CD4-positive, CD25-positive, alpha-beta regulatory T cell (primary cell): ENCODE measurements around the gene CAMK2D. TPM values are rescaled to one million over a fixed set of nuclear protein-coding genes. Genes with fewer than 3 reads are reported as not detected.

Experiments
- ATAC-seq, 2 donors: fragments of 150-1000 bp; cut with Tn5 transposase; one replicate each; pipeline ENCODE4 v1.10.0; 2021; ENCODE audit warnings: low read depth in 2 of 2, moderate number of reproducible peaks in 2 of 2, moderate library complexity in 1 of 2
- DNase-seq, 3 donors: peaks; one replicate each; pipeline versions ENCODE4 v3.0.0 to v3.0.0-alpha.2; 2012 to 2022; ENCODE audit warnings: mixed read lengths in 1 of 3
- H3K27ac ChIP-seq: one replicate; pipeline ENCODE4 v1.7.0; 2013; ENCODE audit warnings: mild to moderate bottlenecking, low read length; ENCODE audit not compliant: insufficient read depth, poor library complexity, severe bottlenecking
- H3K27me3 ChIP-seq: one replicate; pipeline ENCODE4 v1.7.0; 2013; ENCODE audit warnings: low read length; ENCODE audit not compliant: control insufficient read depth, insufficient read depth
- H3K36me3 ChIP-seq: one replicate; pipeline ENCODE4 v1.7.0; 2013; ENCODE audit warnings: mild to moderate bottlenecking, low read length, moderate library complexity; ENCODE audit not compliant: control insufficient read depth, insufficient read depth
- H3K4me1 ChIP-seq: 2 replicates; pipeline ENCODE4 v1.7.0; 2013; ENCODE audit warnings: mild to moderate bottlenecking, low read length; ENCODE audit not compliant: insufficient read depth, control insufficient read depth, poor library complexity, severe bottlenecking
- H3K4me3 ChIP-seq: one replicate; pipeline ENCODE4 v1.7.0; 2013; ENCODE audit warnings: low read depth, mild to moderate bottlenecking, low read length, moderate library complexity
- H3K9me3 ChIP-seq, 2 experiments: 1 replicate in 1 of 2; 2 replicates in 1 of 2; pipeline ENCODE4 v1.7.0; 2013; ENCODE audit warnings: low read length in 2 of 2, mild to moderate bottlenecking in 1 of 2, moderate library complexity in 1 of 2; ENCODE audit not compliant: control insufficient read depth in 2 of 2
- H3K27ac Mint-ChIP-seq, 3 donors: one replicate each; pipeline ENCODE4 v1.8.0; 2020 to 2022; ENCODE audit warnings: mild to moderate bottlenecking in 3 of 3, mixed read lengths in 3 of 3, moderate library complexity in 2 of 3
- H3K27me3 Mint-ChIP-seq: one replicate; pipeline ENCODE4 v1.8.0; 2022; ENCODE audit warnings: mild to moderate bottlenecking, mixed read lengths
- H3K36me3 Mint-ChIP-seq: one replicate; pipeline ENCODE4 v1.8.0; 2020; ENCODE audit warnings: mixed read lengths
- H3K4me1 Mint-ChIP-seq, 4 donors: one replicate each; pipeline ENCODE4 v1.8.0; 2020 to 2022; ENCODE audit warnings: mixed read lengths in 4 of 4, mild to moderate bottlenecking in 1 of 4
- H3K4me3 Mint-ChIP-seq, 4 donors: one replicate each; pipeline ENCODE4 v1.8.0; 2020 to 2022; ENCODE audit warnings: mild to moderate bottlenecking in 4 of 4, mixed read lengths in 4 of 4, moderate library complexity in 3 of 4
- H3K9me3 Mint-ChIP-seq, 7 donors: one replicate each; pipeline ENCODE4 v1.8.0; 2020 to 2022; ENCODE audit warnings: mixed read lengths in 7 of 7, mild to moderate bottlenecking in 3 of 7, moderate library complexity in 2 of 7
- polyA plus RNA-seq, 4 donors: library from polyadenylated mRNA; unstranded; fragments of 300-500 nt; fragmentation: Illumina TruSeq; gene quantifications; one replicate each; pipeline ENCODE4 v1.2.3, GENCODE V29; 2021
- total RNA-seq: library from RNA; stranded (reverse); gene quantifications from one replicate; pipeline ENCODE4 v1.2.3, GENCODE V29; 2022

CAMK2D gene
- total and polyA plus RNA-seq, 5 donors from 2014 or later, result 24.5 to 42.7 (median 26.2) TPM

DNA sequence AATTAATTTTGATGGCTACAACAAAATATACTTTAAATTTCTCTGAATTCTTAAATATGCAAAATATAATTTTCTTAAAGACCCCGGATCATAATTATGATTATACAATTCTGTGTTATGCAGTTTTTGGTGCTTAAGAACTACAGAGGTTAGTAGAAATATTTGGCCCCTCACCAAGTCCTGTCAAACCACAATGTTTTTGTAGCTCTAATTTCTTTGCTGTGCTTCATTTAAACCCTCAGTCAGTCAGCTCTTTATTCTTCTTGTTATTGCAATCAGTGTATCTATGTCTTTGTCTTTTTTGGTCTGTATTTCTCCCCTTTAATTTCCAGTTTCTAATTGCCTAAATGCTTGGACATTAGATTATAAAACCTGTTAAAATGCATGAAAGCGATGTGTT is 186.1 kb downstream of the CAMK2D start:
- Histone ChIP-seq H3K27ac (no peak overlapping the region), H3K4me1 (peaks cover 22% of the 10 kb centered on the region), H3K9me3 (no peaks in the 10 kb centered on the region), H3K27me3 (no peaks in the 10 kb centered on the region), H3K36me3 (no peaks in the 10 kb centered on the region), H3K4me3 (no peak overlapping the region)
- no peaks in the 10 kb centered on the region for H3K27me3 Mint-ChIP-seq
- DNase-seq (no peak), ATAC-seq (no peak)
- peak overlapping the region in 3 of 4 donors; percentile 15 to 71 (median 16) for H3K4me3 Mint-ChIP-seq
- H3K27ac Mint-ChIP-seq, result peak overlapping the region in 2 of 3 donors; percentile 3 to 63
- peaks cover 0 to 7% (median 6%) of the 10 kb centered on the region in 7 donors for H3K9me3 Mint-ChIP-seq
- peaks cover 22% of the 10 kb centered on the region for H3K36me3 Mint-ChIP-seq
- peaks cover 54 to 85% (median 67%) of the 10 kb centered on the region in 4 donors for H3K4me1 Mint-ChIP-seq

DNA sequence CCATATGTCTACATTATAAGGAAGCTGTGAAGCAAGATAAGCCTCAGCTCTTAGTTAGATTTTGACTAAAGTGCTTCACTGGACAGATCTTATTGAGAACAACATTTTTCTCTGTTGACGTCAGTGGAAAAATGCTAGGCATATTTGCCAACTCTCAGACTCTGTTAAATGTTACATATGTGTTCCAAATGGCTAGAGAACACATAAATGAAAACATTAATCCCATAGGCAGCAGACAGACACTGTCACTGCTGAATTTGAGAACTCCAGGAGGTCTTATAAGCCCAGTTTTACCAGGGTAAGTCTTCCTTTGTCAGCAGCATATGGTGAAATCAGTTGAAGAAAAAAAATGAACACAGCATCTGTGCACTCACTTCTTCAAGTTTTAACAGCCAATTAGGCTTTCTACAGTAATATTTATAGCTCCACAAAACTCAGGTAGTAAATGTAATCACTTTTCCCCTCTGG is 186.9 kb downstream of the CAMK2D start:
- peaks cover 25% of the 10 kb centered on the region for H3K36me3 Mint-ChIP-seq

DNA sequence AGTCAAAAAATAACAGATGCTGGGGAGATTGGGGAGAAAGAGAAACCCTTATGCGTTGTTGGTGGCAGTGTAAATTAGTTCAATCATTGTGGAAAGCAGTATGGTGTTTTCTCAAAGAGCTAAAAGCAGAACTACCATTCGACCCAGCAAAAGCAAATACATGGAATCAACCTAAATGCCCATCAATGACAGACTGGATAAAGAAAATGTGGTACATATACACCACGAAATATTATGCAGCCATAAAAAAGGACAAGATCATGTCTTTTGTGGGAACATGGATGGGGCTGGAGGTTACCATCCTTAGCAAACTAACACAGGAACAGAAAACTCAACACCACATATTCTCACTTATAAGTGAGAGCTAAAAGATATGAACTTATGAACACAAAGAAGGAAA is 188.9 kb downstream of the CAMK2D start:
- no peak for ATAC-seq
- no peaks in the 10 kb centered on the region for H3K27me3 Mint-ChIP-seq

More for the DNA sequence above, 186.9 kb downstream of the CAMK2D start:
- Mint-ChIP-seq H3K27ac (no peak overlapping the region), H3K4me1 (peaks cover 60 to 82% (median 63%) of the 10 kb centered on the region in 4 donors), H3K4me3 (no peak overlapping the region), H3K27me3 (no peaks in the 10 kb centered on the region), H3K9me3 (peaks cover 0 to 7% (median 6%) of the 10 kb centered on the region in 7 donors)
- peaks cover 22% of the 10 kb centered on the region for H3K4me1 ChIP-seq
- ATAC-seq, result no peak
- H3K4me3 ChIP-seq, result no peak overlapping the region
- H3K36me3 ChIP-seq, result no peaks in the 10 kb centered on the region
- H3K27me3 ChIP-seq, result no peaks in the 10 kb centered on the region
- H3K9me3 ChIP-seq, result no peaks in the 10 kb centered on the region
- peak overlapping the region; percentile 15 for H3K27ac ChIP-seq
- DNase-seq, result no peak

DNA sequence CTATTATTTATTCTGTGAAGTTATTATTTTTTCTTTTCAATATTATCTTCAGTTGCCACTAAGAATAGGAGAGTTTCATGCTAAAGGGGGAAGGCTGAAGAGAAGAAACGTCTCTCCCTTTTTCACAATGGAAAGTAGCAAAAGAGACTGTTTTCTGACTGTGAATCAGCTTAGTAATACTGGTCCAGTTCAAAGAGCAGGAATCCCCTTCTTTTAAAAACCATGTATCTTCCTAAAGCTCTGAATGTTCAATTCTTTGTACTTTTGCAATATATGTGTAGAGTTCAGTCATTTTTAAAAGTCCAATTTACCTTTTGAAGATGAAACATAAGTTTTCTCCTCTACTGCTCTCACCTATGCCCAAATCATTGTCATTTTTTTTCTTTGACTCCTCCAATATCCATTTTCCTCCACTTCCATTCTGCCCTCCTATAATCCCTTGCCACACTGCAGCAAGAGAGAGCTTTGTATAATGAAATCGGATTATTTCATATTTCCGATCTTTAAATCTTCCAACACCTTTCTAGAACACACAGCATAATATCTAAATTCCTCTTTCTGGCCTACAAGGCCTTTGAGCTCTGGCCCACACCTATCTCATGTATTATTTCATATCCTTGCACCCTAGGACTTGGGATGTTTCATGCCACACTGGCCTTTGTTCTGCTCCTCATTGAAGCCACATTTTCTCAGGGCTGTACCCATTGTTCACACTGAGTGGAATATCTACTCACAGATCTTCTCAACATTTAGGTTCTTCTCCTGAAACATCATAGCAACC is 195.3 kb downstream of the CAMK2D start:
- Mint-ChIP-seq H3K36me3 (peaks cover 6% of the 10 kb centered on the region), H3K27ac (peak overlapping the region; percentile 5 to 30 (median 17)), H3K4me3 (peak overlapping the region in 3 of 4 donors; percentile 11 to 47 (median 19)), H3K27me3 (no peaks in the 10 kb centered on the region), H3K9me3 (no peaks in the 10 kb centered on the region), H3K4me1 (peaks cover 30 to 67% (median 52%) of the 10 kb centered on the region in 4 donors)
- H3K36me3 ChIP-seq, result no peaks in the 10 kb centered on the region
- ATAC-seq (no peak), DNase-seq (no peak)
- no peak overlapping the region for H3K27ac ChIP-seq
- H3K9me3 ChIP-seq, result no peaks in the 10 kb centered on the region
- H3K27me3 ChIP-seq, result no peaks in the 10 kb centered on the region
- peak overlapping the region; percentile 27 for H3K4me3 ChIP-seq
- peaks cover 38% of the 10 kb centered on the region for H3K4me1 ChIP-seq

More for the DNA sequence above, 188.9 kb downstream of the CAMK2D start:
- Histone ChIP-seq H3K4me1 (peaks cover 22% of the 10 kb centered on the region), H3K27me3 (no peaks in the 10 kb centered on the region), H3K36me3 (no peaks in the 10 kb centered on the region), H3K4me3 (no peak overlapping the region), H3K9me3 (no peaks in the 10 kb centered on the region), H3K27ac (no peak overlapping the region)
- peaks cover 49 to 72% (median 59%) of the 10 kb centered on the region in 4 donors for H3K4me1 Mint-ChIP-seq
- H3K27ac Mint-ChIP-seq, result peak overlapping the region in 2 of 3 donors; percentile 20 to 72
- peaks cover 20% of the 10 kb centered on the region for H3K36me3 Mint-ChIP-seq
- no peak for DNase-seq
- H3K4me3 Mint-ChIP-seq, result no peak overlapping the region
- peaks cover 0 to 7% (median 6%) of the 10 kb centered on the region in 7 donors for H3K9me3 Mint-ChIP-seq

DNA sequence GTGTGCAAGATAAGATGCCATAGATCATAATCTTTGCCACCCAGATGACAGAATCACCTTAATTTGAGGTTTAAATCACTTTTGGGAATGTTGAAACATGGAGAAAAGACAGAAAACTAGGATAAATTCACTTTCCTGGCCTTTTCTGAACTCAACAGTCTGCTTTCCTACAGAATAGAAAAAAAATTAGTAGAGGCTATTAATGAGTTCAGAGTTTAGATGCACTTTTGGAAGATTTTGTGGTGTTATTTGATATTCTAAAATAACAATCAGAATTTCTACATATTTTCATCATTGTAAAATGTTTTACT is 195.9 kb downstream of the CAMK2D start:
- Histone ChIP-seq H3K4me1 (peaks cover 38% of the 10 kb centered on the region), H3K4me3 (peak overlapping the region; percentile 27), H3K27ac (no peak overlapping the region), H3K9me3 (no peaks in the 10 kb centered on the region), H3K36me3 (no peaks in the 10 kb centered on the region), H3K27me3 (no peaks in the 10 kb centered on the region)
- DNase-seq (no peak), ATAC-seq (no peak)
- peak overlapping the region in 2 of 3 donors; percentile 55 to 83 for H3K27ac Mint-ChIP-seq
- H3K4me3 Mint-ChIP-seq, result peak overlapping the region in 3 of 4 donors; percentile 11 to 81 (median 76)
- peaks cover 30 to 70% (median 54%) of the 10 kb centered on the region in 4 donors for H3K4me1 Mint-ChIP-seq
- peaks cover 8% of the 10 kb centered on the region for H3K36me3 Mint-ChIP-seq
- no peaks in the 10 kb centered on the region for H3K27me3 Mint-ChIP-seq
- H3K9me3 Mint-ChIP-seq, result no peaks in the 10 kb centered on the region

DNA sequence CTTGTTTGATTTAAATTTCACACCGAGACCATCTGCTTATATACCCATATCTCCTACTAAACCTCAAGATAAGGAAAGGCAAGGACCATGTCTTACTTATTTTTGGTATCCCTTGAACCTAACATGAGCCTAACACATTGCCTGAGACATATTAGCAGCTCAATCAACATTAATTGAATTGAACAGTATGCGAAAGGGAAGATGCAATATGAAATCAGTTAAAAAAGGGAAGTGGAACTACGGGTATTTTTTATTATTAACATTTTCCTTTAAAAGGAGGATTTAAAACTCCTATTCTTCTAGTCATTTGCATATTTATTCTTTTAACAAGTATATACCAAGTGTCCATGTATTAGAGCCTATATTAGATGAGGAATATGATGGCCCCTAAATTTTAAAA is 197.0 kb downstream of the CAMK2D start:
- H3K27me3 ChIP-seq, result no peaks in the 10 kb centered on the region
- ATAC-seq, result no peak
- no peaks in the 10 kb centered on the region for H3K36me3 ChIP-seq
- H3K27me3 Mint-ChIP-seq, result no peaks in the 10 kb centered on the region
- H3K4me1 ChIP-seq, result peaks cover 38% of the 10 kb centered on the region
- H3K4me3 Mint-ChIP-seq, result peak overlapping the region; percentile 11 to 81 (median 68)
- no peaks in the 10 kb centered on the region for H3K9me3 Mint-ChIP-seq
- no peak for DNase-seq
- H3K9me3 ChIP-seq, result no peaks in the 10 kb centered on the region
- peak overlapping the region; percentile 63 to 83 (median 79) for H3K27ac Mint-ChIP-seq
- H3K4me1 Mint-ChIP-seq, result peaks cover 20 to 68% (median 49%) of the 10 kb centered on the region in 4 donors
- H3K36me3 Mint-ChIP-seq, result peaks cover 5% of the 10 kb centered on the region
- peak overlapping the region; percentile 69 for H3K4me3 ChIP-seq
- H3K27ac ChIP-seq, result no peak overlapping the region

DNA sequence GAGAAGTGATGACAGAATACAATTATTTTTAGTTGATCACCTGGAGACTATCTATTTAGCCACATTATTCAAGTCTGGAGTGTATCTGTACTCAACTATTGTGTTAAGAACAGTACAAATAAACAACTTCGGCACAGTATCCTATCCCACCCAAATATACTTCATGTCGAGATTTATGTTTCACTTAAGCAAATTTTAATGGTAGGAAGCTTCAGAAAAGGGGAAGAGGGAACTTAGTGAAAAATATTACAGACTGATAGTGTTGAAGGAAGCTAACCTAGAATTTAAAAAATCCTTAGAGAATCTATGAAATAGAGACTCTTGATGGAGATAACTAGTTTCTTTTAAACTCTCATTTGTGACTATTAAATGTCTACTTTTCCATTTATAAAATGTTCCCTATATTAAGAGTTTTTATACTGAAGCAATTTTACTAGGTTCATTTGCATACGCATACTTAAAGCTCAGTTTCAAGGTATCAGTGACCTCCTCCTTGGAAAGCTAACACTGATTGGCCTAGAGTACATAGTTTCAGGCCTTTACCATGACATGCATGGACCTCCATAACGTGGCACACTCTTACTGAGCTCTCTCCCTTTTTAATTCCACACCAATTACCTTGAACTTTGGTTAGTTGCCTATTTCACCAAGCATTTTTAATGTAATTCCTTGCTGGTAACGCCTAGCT is 197.7 kb downstream of the CAMK2D start:
- peak overlapping the region; percentile 69 for H3K4me3 ChIP-seq

More for the DNA sequence above, 197.7 kb downstream of the CAMK2D start:
- H3K4me1 Mint-ChIP-seq, result peaks cover 20 to 65% (median 49%) of the 10 kb centered on the region in 4 donors
- no peaks in the 10 kb centered on the region for H3K27me3 ChIP-seq
- H3K4me3 Mint-ChIP-seq, result peak overlapping the region; percentile 11 to 61 (median 43)
- H3K4me1 ChIP-seq, result peaks cover 38% of the 10 kb centered on the region
- H3K27me3 Mint-ChIP-seq, result no peaks in the 10 kb centered on the region
- DNase-seq (no peak), ATAC-seq (no peak)
- peak overlapping the region; percentile 7 to 79 (median 63) for H3K27ac Mint-ChIP-seq
- peaks cover 5% of the 10 kb centered on the region for H3K36me3 Mint-ChIP-seq
- no peaks in the 10 kb centered on the region for H3K9me3 Mint-ChIP-seq
- H3K27ac ChIP-seq, result no peak overlapping the region
- H3K9me3 ChIP-seq, result no peaks in the 10 kb centered on the region
- no peaks in the 10 kb centered on the region for H3K36me3 ChIP-seq
